Hepatocyte (in vitro differentiated cells): ENCODE results near the gene WDR18. TPM values are rescaled to one million over a fixed set of nuclear protein-coding genes. Genes with fewer than 3 reads are reported as not detected.

ENCODE experiments used
- DNase-seq: peaks from one replicate; pipeline ENCODE4 v3.0.0-alpha.2; 2016; ENCODE audit warnings: low spot score
- H2AFZ ChIP-seq: fragments of 200-600 bp; sonication (generic); 2 replicates; pipeline ENCODE4 v1.6.0; 2016; ENCODE audit warnings: antibody characterized with exemption, mild to moderate bottlenecking
- H3K27ac ChIP-seq: fragments of 200-600 bp; sonication (generic); 2 replicates; pipeline ENCODE4 v1.5.1; 2016; ENCODE audit warnings: mild to moderate bottlenecking
- H3K27me3 ChIP-seq: fragments of 200-600 bp; sonication (generic); 2 replicates; pipeline ENCODE4 v1.6.1; 2016
- H3K36me3 ChIP-seq: fragments of 200-600 bp; sonication (generic); replicated peaks from 2 replicates; pipeline ENCODE4 v1.5.1; 2016; ENCODE audit warnings: low read depth; ENCODE audit not compliant: insufficient read depth
- H3K4me1 ChIP-seq: fragments of 200-600 bp; sonication (generic); 2 replicates; pipeline ENCODE4 v1.5.1; 2016; ENCODE audit warnings: mild to moderate bottlenecking, moderate library complexity; ENCODE audit not compliant: insufficient read depth
- H3K4me2 ChIP-seq: fragments of 200-600 bp; sonication (generic); 2 replicates; pipeline ENCODE4 v1.6.0; 2016
- H3K4me3 ChIP-seq: fragments of 200-600 bp; sonication (generic); 2 replicates; pipeline ENCODE4 v1.5.1; 2016; ENCODE audit warnings: mild to moderate bottlenecking
- H3K79me2 ChIP-seq: fragments of 200-600 bp; sonication (generic); 2 replicates; pipeline ENCODE4 v1.6.0; 2017; ENCODE audit warnings: mild to moderate bottlenecking
- H3K9me2 ChIP-seq: fragments of 200-600 bp; sonication (generic); replicated peaks from 2 replicates; pipeline ENCODE4 v1.6.0; 2017; ENCODE audit warnings: mild to moderate bottlenecking; ENCODE audit not compliant: insufficient read depth
- H3K9me3 ChIP-seq: fragments of 200-600 bp; sonication (generic); 2 replicates; pipeline ENCODE4 v1.5.1; 2016; ENCODE audit warnings: low read depth, mild to moderate bottlenecking
- H4K20me1 ChIP-seq: fragments of 200-600 bp; sonication (generic); 2 replicates; pipeline ENCODE4 v1.6.0; 2016; ENCODE audit warnings: mild to moderate bottlenecking; ENCODE audit not compliant: insufficient read depth, poor library complexity, severe bottlenecking
- CTCF ChIP-seq: fragments of 200-600 bp; sonication (generic); IDR thresholded peaks from 2 replicates; pipeline ENCODE4 v1.5.1; 2016; ENCODE audit warnings: antibody characterized with exemption, mild to moderate bottlenecking; ENCODE audit not compliant: poor library complexity
- EZH2 ChIP-seq: fragments of 200-600 bp; sonication (generic); IDR thresholded peaks from 2 replicates; pipeline ENCODE4 v1.6.1; 2016; ENCODE audit warnings: antibody characterized with exemption, mild to moderate bottlenecking, borderline replicate concordance
- EZH2phosphoT487 ChIP-seq: fragments of 200-600 bp; sonication (generic); IDR thresholded peaks from one replicate; pipeline ENCODE4 v1.6.1; 2018; ENCODE audit warnings: antibody characterized with exemption, mild to moderate bottlenecking, low read depth, moderate library complexity; ENCODE audit not compliant: unreplicated experiment, severe bottlenecking
- WGBS: methylation state at CpG from one replicate; pipeline ENCODE4 v1.1.6; 2016; ENCODE audit warnings: low lambda C conversion rate; ENCODE audit errors: missing lambda C conversion rate; 5-methylcytosine and 5-hydroxymethylcytosine counted together
- polyA plus RNA-seq: library from polyadenylated mRNA; unstranded; fragments of >200 nt; fragmentation: Nextera tagmentation; extraction: Ambion mirVana; gene quantifications from 2 replicates; pipeline ENCODE4 v1.2.1, GENCODE V29; 2016
- total RNA-seq: library from RNA; depleted of rRNA; stranded (reverse); fragments of >200 nt; gene quantifications from 2 replicates; pipeline ENCODE4 v1.2.3, GENCODE V29; 2014

Gene WDR18
- total and polyA plus RNA-seq, 2 experiments from 2014 or later = 60.0 to 169 TPM

- Histone ChIP-seq H3K4me3 (no peak overlapping the region), H3K4me1 (peaks cover under 1% of the 10 kb centered on the region), H4K20me1 (no peaks in the 10 kb centered on the region), H3K9me3 (no peaks in the 10 kb centered on the region), H3K27ac (no peak overlapping the region), H3K9me2 (no peaks in the 10 kb centered on the region), H3K79me2 (no peaks in the 10 kb centered on the region), H3K36me3 (no peaks in the 10 kb centered on the region), H3K4me2 (no peak overlapping the region), H3K27me3 (peaks cover 3% of the 10 kb centered on the region), H2AFZ (no peak overlapping the region)
- TF ChIP-seq CTCF = no peak
- no peak for TF ChIP-seq EZH2phosphoT487
- no peak for TF ChIP-seq EZH2
- 84% methylated on average over 24 of the region's 27 CpGs for WGBS
- DNase-seq = no peak
Measured at GRCh38 chr19:1006711-1007398, 22.7 kb downstream of the WDR18 start.

GRCh38 chr19:1007399-1008251, 23.5 kb downstream of the WDR18 start:
- no peak overlapping the region for H3K4me2 ChIP-seq
- H3K9me3 ChIP-seq = no peaks in the 10 kb centered on the region
- no peak overlapping the region for H3K4me3 ChIP-seq
- no peak for DNase-seq
- 96% methylated on average over 41 of the region's 73 CpGs for WGBS
- H3K9me2 ChIP-seq = no peaks in the 10 kb centered on the region
- no peaks in the 10 kb centered on the region for H3K79me2 ChIP-seq
- no peaks in the 10 kb centered on the region for H3K4me1 ChIP-seq
- H3K27me3 ChIP-seq = no peaks in the 10 kb centered on the region
- no peaks in the 10 kb centered on the region for H4K20me1 ChIP-seq
- no peaks in the 10 kb centered on the region for H3K36me3 ChIP-seq
- H3K27ac ChIP-seq = no peak overlapping the region
- TF ChIP-seq EZH2 (no peak), EZH2phosphoT487 (no peak), CTCF (no peak)
- H2AFZ ChIP-seq = no peak overlapping the region

DNA sequence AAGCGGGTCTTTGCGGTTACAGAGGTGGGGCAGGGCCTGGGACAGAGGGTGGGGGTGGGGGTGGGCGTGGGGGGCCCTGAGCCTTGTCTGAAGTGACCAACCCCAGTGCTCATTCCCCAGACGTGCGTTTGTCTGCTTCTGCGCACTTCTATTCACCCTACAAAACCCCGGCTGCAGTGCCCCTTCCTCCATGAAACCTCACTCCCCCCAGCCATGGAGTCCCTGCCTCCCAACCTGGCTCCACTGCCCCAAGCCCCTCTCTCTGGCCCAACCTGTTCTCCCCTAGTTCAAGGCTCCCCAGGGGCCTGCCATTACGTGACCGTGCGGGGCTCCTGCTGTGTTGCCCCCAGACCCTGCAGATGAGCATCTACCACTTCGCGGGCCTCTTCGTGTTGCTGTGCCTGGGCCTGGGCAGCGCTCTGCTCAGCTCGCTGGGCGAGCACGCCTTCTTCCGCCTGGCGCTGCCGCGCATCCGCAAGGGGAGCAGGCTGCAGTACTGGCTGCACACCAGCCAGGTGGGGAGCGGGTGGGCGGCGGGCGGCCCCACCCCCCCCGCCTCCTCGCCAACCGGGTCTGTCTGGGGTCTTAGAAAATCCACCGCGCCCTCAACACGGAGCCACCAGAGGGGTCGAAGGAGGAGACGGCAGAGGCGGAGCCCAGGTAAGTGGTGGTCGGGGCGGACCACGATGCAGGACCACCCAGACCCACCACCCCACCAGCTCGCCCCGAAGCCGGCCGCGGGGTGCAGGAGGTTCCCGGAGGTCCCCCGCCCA, 24.3 kb downstream of the WDR18 start:
- Histone ChIP-seq H3K4me2 (no peak overlapping the region), H2AFZ (no peak overlapping the region), H3K27me3 (no peaks in the 10 kb centered on the region), H3K4me3 (no peak overlapping the region), H3K9me3 (no peaks in the 10 kb centered on the region), H4K20me1 (no peaks in the 10 kb centered on the region), H3K9me2 (no peaks in the 10 kb centered on the region), H3K4me1 (no peaks in the 10 kb centered on the region), H3K79me2 (peaks cover 3% of the 10 kb centered on the region), H3K27ac (no peak overlapping the region), H3K36me3 (no peaks in the 10 kb centered on the region)
- 98% methylated on average over 25 of the region's 45 CpGs for WGBS
- TF ChIP-seq EZH2phosphoT487 (no peak), EZH2 (no peak), CTCF (no peak)
- no peak for DNase-seq
